Measurements from ENCODE around the gene DIRAS2.

Gene DIRAS2

GRCh38 chr9:90658181-90658580, 15.6 kb upstream of the DIRAS2 start:
- no peak for TF ChIP-seq CTCF (IDR thresholded peaks at IDR 0.05)

DNA sequence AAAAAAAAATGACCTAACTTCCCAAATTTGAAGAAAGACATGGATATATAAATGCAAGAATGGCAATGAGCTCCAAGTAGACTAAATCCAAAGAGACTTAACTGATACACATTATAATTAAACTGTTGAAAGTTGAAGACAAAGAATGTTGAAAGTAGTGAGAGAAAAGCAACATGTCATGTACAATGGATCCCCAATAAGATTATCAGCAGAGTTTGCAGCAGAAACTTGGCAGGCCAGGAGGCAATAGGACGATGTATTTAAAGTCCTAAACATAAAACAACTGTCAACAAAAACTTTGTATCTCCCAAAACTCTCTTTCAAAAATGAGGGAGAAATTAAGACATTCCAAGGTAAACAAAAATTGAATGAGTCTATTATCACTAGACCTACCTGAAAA, 8.6 kb upstream of the DIRAS2 start:
- no peak for TF ChIP-seq CTCF (IDR thresholded peaks at IDR 0.05)

GRCh38 chr9:90647843-90648242, 5.2 kb upstream of the DIRAS2 start:
- no peak for TF ChIP-seq CTCF (IDR thresholded peaks at IDR 0.05)

- TF ChIP-seq CTCF (IDR thresholded peaks at IDR 0.05): no peak
Measured at GRCh38 chr9:90645721-90646120, 3.1 kb upstream of the DIRAS2 start.

DNA sequence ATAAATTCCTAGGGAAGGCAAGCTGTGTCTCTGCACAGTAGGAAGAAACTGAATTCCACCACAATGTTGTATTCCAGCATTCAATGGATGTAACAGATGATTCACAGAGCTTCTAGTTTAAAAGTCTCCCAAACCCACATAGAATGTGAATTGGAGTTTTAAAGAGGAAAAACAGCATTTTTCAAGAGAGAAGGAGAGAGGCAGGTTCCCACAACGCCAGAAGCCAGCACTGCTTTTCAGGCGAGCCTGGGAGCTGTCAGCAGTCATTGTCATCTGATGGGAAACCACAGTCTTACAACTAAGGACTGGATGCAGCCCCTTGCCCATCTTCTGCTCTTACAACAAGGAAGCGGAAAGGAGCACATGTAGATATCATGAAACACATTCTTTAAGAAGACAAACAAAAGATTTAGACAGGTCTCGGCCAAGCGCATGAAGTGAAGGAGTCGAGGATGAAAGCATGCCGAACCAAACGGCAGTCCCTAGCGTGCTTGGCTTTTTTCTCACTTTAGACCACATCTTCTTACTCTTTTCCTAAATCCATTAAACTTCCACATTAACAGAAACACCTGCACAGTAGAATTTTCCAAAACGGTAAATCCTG, 638 bp downstream of the DIRAS2 start:
- no peak for TF ChIP-seq CTCF (IDR thresholded peaks at IDR 0.05)

GRCh38 chr9:90641086-90641485, 1.5 kb downstream of the DIRAS2 start:
- no peak for TF ChIP-seq CTCF (IDR thresholded peaks at IDR 0.05)

GRCh38 chr9:90640361-90640760, 2.3 kb downstream of the DIRAS2 start:
- no peak for TF ChIP-seq CTCF (IDR thresholded peaks at IDR 0.05)

GRCh38 chr9:90637626-90638025, 5.0 kb downstream of the DIRAS2 start:
- TF ChIP-seq CTCF (IDR thresholded peaks at IDR 0.05): no peak

Measured in LNCAP (cell line).